NCI-H82 (cell line): ENCODE measurements around the gene PCDHA4.

Experiments
- DNase-seq: peaks from one replicate; lab custom pipeline; 2025; lab: John Stamatoyannopoulos, UW

PCDHA4 gene

GRCh38 chr5:140855772-140856674 lies 49.2 kb downstream of the PCDHA4 start, which contains the start of gene PCDHA10:
PCDHA10 (plus strand) TSS chr5:140855897; CDS start chr5:140856049, 152 bp downstream.
- DNase-seq = peak; percentile 20

GRCh38 chr5:140857177-140857986 lies 50.5 kb downstream of the PCDHA4 start:
- DNase-seq = no peak

GRCh38 chr5:140857987-140858240 lies 51.0 kb downstream of the PCDHA4 start:
- DNase-seq = no peak

- DNase-seq = no peak
Observed at GRCh38 chr5:140862441-140863295, 55.8 kb downstream of the PCDHA4 start.
